ENCODE measurements around the gene FAM90A26.
"Not testable (repeated sequence)": the region's sequence is repeated elsewhere in the genome, so short reads cannot be mapped to it uniquely, and the experiment has no call there.

- TF ChIP-seq, protein P1, sequence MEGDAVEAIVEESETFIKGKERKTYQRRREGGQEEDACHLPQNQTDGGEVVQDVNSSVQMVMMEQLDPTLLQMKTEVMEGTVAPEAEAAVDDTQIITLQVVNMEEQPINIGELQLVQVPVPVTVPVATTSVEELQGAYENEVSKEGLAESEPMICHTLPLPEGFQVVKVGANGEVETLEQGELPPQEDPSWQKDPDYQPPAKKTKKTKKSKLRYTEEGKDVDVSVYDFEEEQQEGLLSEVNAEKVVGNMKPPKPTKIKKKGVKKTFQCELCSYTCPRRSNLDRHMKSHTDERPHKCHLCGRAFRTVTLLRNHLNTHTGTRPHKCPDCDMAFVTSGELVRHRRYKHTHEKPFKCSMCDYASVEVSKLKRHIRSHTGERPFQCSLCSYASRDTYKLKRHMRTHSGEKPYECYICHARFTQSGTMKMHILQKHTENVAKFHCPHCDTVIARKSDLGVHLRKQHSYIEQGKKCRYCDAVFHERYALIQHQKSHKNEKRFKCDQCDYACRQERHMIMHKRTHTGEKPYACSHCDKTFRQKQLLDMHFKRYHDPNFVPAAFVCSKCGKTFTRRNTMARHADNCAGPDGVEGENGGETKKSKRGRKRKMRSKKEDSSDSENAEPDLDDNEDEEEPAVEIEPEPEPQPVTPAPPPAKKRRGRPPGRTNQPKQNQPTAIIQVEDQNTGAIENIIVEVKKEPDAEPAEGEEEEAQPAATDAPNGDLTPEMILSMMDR (conservative IDR thresholded peaks at IDR 0.05; ENCODE audit: low read length) = not testable (repeated sequence)
- not testable (repeated sequence) for TF ChIP-seq EZH2phosphoT487 (IDR thresholded peaks at IDR 0.05; ENCODE audit: borderline replicate concordance, low read depth, low read length)
Measured at GRCh38 chr4:9142786-9143185, 27.4 kb upstream of the FAM90A26 start.
